MM.1S (cell line): ENCODE measurements around the gene ZBTB7C.

ENCODE experiments used
- EZH2phosphoT487 ChIP-seq: fragments of 300-600 bp; sonication (generic); IDR thresholded peaks from 2 replicates; pipeline ENCODE4 v1.6.1; 2018; ENCODE audit warnings: antibody characterized with exemption, low read length
- TF ChIP-seq, protein P1 (sequence below): fragments of 300-600 bp; sonication (generic); IDR thresholded peaks from 2 replicates; pipeline ENCODE4 v1.5.1; 2016; ENCODE audit warnings: antibody characterized with exemption, low read length, mixed read lengths

DNA sequence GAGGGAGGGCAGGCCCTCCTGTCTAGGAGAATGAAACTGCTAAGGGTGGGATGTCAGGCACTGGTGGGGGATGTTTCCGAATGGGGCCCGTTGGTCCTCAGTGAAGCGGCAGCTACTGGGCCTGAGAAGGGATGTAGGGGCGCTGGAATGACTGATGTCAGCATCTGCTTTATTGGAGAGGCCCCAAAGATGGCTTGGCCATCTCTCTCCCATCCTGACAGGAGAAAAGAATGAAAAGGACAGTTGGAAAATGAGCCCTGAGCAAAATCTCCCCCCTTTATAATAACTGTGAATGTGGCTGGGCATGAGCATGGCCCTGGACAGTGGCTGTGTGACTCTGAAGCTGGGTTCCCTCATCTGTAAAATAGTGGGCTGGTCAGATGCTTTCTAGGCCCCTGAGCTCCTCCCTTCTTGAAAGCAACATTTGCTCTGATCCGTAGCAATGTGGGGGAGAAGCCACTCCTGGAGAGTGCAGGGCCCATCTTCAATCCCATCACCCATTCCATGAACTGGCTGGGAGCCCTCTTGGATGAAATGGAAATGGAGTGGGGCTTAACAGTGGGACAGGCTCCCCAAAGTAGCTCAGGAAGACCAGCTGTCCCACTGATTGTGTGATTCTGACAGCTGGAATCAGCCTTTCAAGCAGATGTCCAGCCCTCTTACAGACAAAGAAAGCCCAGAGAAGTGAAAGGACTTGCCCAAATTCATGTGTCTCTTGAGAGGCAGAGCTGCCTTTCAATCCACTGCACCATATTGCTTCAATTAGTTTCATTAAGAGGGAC is 246.0 kb downstream of the ZBTB7C start:
- TF ChIP-seq, protein P1, sequence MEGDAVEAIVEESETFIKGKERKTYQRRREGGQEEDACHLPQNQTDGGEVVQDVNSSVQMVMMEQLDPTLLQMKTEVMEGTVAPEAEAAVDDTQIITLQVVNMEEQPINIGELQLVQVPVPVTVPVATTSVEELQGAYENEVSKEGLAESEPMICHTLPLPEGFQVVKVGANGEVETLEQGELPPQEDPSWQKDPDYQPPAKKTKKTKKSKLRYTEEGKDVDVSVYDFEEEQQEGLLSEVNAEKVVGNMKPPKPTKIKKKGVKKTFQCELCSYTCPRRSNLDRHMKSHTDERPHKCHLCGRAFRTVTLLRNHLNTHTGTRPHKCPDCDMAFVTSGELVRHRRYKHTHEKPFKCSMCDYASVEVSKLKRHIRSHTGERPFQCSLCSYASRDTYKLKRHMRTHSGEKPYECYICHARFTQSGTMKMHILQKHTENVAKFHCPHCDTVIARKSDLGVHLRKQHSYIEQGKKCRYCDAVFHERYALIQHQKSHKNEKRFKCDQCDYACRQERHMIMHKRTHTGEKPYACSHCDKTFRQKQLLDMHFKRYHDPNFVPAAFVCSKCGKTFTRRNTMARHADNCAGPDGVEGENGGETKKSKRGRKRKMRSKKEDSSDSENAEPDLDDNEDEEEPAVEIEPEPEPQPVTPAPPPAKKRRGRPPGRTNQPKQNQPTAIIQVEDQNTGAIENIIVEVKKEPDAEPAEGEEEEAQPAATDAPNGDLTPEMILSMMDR, result no peak
- TF ChIP-seq EZH2phosphoT487, result no peak
